HG03521 (cell line): ENCODE results near the gene RHCE.
A peak's percentile ranks its signal among the peaks of the same experiment; 100 is the strongest.
"Not testable (repeated sequence)": the region's sequence is repeated elsewhere in the genome, so short reads cannot be mapped to it uniquely, and the experiment has no call there.

Experiments
- ATAC-seq: cut with Tn5 transposase; IDR thresholded peaks from one replicate; pipeline ENCODE4 v1.9.1; 2021; ENCODE audit warnings: mild to moderate bottlenecking, moderate library complexity; ENCODE audit not compliant: unreplicated experiment

The RHCE gene

GRCh38 chr1:25433389-25434186 is 13.0 kb upstream of the RHCE start:
- ATAC-seq, result no peak

- no peak for ATAC-seq
These were observed 12.2 kb upstream of the RHCE start for GRCh38 chr1:25432749-25433388.

- ATAC-seq, result no peak
These were observed 11.5 kb upstream of the RHCE start for GRCh38 chr1:25431955-25432719.

GRCh38 chr1:25430967-25431881 is 10.6 kb upstream of the RHCE start:
- no peak for ATAC-seq

- peak; percentile 85 for ATAC-seq
These were observed 9.7 kb upstream of the RHCE start, which contains the start of gene MACO1 for GRCh38 chr1:25430073-25430966. MACO1 (plus strand) TSS chr1:25430897; CDS start chr1:25431099, 202 bp downstream.

- ATAC-seq, result no peak
These were observed 8.0 kb upstream of the RHCE start for GRCh38 chr1:25428475-25429166.

GRCh38 chr1:25427696-25428095 is 7.1 kb upstream of the RHCE start:
- ATAC-seq, result no peak

- no peak for ATAC-seq
These were observed 4.8 kb upstream of the RHCE start for GRCh38 chr1:25425098-25426085.

GRCh38 chr1:25423206-25423605 is 2.6 kb upstream of the RHCE start:
- not testable (repeated sequence) for ATAC-seq

- not testable (repeated sequence) for ATAC-seq
These were observed 1.3 kb downstream of the RHCE start for GRCh38 chr1:25419339-25419738.

- not testable (repeated sequence) for ATAC-seq
These were observed 3.3 kb downstream of the RHCE start for GRCh38 chr1:25417280-25417679.

- not testable (repeated sequence) for ATAC-seq
These were observed 6.0 kb downstream of the RHCE start for GRCh38 chr1:25414578-25414977.

- not testable (repeated sequence) for ATAC-seq
These were observed 6.5 kb downstream of the RHCE start for GRCh38 chr1:25414157-25414556.

- ATAC-seq, result not testable (repeated sequence)
These were observed 7.6 kb downstream of the RHCE start for GRCh38 chr1:25412872-25413623.

GRCh38 chr1:25409641-25410427 is 10.8 kb downstream of the RHCE start:
- not testable (repeated sequence) for ATAC-seq

- ATAC-seq, result not testable (repeated sequence)
These were observed 14.8 kb downstream of the RHCE start for GRCh38 chr1:25405731-25406305.
